ENCODE measurements around the gene ZBTB11.
"Not testable (repeated sequence)": the region's sequence is repeated elsewhere in the genome, so short reads cannot be mapped to it uniquely, and the experiment has no call there.

Gene ZBTB11

GRCh38 chr3:101643861-101644613, 32.9 kb downstream of the ZBTB11 start:
- peak; percentile 58 for DNase-seq

GRCh38 chr3:101643009-101643844, 33.7 kb downstream of the ZBTB11 start:
- no peak for DNase-seq

GRCh38 chr3:101642441-101642840, 34.5 kb downstream of the ZBTB11 start:
- no peak for DNase-seq

GRCh38 chr3:101641397-101642115, 35.4 kb downstream of the ZBTB11 start:
- not testable (repeated sequence) for DNase-seq

GRCh38 chr3:101640256-101640655, 36.7 kb downstream of the ZBTB11 start:
- no peak for DNase-seq

GRCh38 chr3:101639280-101639963, 37.5 kb downstream of the ZBTB11 start:
- no peak for DNase-seq

GRCh38 chr3:101638261-101638745, 38.6 kb downstream of the ZBTB11 start:
- DNase-seq: no peak

- no peak for DNase-seq
These were observed 39.5 kb downstream of the ZBTB11 start for GRCh38 chr3:101637451-101637850.

GRCh38 chr3:101635954-101636798, 40.8 kb downstream of the ZBTB11 start:
- no peak for DNase-seq

GRCh38 chr3:101635345-101635744, 41.6 kb downstream of the ZBTB11 start:
- DNase-seq: no peak

GRCh38 chr3:101634591-101635196, 42.2 kb downstream of the ZBTB11 start:
- DNase-seq: no peak

GRCh38 chr3:101633186-101633585, 43.7 kb downstream of the ZBTB11 start:
- no peak for DNase-seq

GRCh38 chr3:101632586-101632985, 44.3 kb downstream of the ZBTB11 start:
- no peak for DNase-seq

GRCh38 chr3:101631959-101632358, 45.0 kb downstream of the ZBTB11 start:
- not testable (repeated sequence) for DNase-seq

- no peak for DNase-seq
These were observed 45.7 kb downstream of the ZBTB11 start for GRCh38 chr3:101631098-101631796.

GRCh38 chr3:101629219-101629618, 47.7 kb downstream of the ZBTB11 start:
- no peak for DNase-seq

- DNase-seq: no peak
These were observed 51.1 kb downstream of the ZBTB11 start for GRCh38 chr3:101625879-101626278.

- no peak for DNase-seq
These were observed 52.1 kb downstream of the ZBTB11 start for GRCh38 chr3:101624857-101625256.

- no peak for DNase-seq
These were observed 53.3 kb downstream of the ZBTB11 start for GRCh38 chr3:101623656-101624055.

GRCh38 chr3:101619734-101620133, 57.2 kb downstream of the ZBTB11 start:
- no peak for DNase-seq

- no peak for DNase-seq
These were observed 58.2 kb downstream of the ZBTB11 start for GRCh38 chr3:101618726-101619125.

Data from T1000 (cell line).